HUDEP-2 (cell line): ENCODE results near the gene CDC45.
A peak's percentile ranks its signal among the peaks of the same experiment; 100 is the strongest.

Experiments used
- DNase-seq, 76 experiments: peaks; one replicate each; lab custom pipeline; 2025; ENCODE audit not compliant: unreplicated experiment in 76 of 76; lab: John Stamatoyannopoulos, UW

The CDC45 gene

DNA sequence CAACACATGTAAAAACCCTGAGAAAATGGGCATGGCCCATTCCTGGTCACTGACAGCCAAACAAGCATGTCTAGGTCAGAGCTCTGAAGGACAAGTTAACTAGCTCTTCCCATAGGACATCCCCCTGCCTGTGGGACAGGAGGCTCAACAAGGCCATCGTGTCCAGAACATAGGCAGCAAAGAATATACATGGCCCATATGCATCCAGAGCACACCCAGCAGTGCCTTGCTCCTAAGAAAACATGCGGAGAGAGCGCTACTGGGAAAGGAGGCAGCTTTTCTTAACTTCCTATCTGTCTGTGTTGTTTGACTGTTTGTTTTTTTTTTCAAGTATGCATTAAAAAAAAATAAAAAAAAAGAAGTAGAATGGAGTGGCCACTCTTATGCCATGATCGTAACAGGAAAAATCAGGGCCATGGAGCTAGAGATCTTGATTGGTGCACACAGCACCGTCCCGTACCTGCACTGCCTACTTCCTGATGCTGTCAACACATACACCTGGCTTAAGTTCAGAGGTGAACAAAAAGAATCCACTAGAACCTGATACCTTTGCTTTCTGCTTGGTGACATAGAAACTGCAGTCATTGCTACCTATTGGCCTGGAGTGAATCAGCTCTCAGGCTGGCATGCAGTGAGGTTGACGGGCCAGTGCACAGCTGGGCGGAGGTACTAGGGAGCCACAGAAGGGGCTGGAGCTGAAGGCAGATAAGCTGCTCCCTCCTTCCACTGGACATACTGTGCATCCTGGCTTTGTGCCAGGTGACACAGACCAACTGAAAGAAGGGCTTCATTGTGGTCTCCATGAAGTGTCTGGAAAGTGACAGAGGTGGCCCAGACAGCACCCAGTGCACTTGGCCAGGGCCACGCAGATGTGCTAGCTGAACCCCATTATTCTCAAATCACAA, 12.6 kb upstream of the CDC45 start:
- peak in 6 of 76 experiments; percentile 9 to 37 (median 22) for DNase-seq

DNA sequence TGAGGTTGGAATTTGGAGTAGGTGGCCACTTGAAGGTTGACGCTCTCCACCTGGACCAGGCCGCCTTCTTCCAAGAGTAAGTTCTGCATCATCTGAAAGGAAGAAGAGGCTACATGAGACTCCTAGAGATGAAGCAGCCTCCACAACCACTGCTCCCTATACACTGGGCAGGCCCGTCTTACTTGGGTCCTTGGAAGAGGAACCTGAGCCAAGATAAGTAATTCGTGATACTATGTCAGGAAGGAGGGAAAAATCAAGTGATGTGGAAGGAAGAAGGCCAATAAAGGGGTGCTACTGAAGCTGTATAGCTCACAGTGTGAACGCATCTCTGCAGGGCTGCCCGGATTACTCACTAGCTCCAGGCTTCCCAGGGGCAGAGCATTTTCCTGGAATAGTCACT, 11.8 kb upstream of the CDC45 start:
- DNase-seq, result no peak

GRCh38 chr22:19469421-19469820, 10.3 kb upstream of the CDC45 start:
- no peak for DNase-seq

GRCh38 chr22:19470010-19470409, 9.7 kb upstream of the CDC45 start:
- no peak for DNase-seq

DNA sequence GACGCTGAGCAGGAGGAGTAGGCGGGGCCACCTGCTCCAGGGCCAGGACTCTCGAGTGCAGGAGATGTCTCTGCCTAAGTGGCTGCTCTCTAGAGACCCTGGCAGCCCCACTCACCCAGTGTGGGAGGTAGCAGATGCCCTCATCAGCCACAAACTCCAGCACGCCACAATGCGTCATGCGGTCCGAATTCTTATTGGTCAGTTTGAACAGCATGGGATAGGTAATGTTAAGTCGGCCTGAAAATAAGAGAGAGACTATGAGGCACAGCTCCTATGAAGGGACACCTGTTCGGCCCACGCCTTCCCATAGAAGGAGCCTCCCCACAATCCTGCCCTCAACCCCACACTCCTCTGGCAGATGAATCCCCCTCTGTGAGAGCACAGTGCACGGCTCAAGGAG, 8.1 kb upstream of the CDC45 start:
- no peak for DNase-seq

DNA sequence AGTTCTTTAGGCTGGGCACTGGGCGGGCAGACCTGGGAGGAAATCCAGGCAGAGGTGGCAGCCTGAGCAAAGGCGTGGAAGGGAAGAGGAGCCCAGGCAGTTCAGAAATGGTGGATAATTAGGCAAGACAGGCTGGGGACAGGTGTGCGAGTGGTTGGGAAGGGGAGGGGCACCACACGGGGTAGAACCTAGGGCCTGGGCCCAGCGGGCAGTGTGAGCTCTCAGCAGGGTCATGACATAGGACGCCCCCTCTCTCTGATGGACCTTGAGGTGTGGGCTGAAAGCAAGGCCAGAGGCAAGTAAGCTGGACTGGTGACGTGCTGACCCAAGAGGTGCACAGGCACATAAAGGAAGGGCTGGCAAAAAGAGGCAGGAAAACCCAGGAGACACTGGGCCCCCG, 7.5 kb upstream of the CDC45 start:
- no peak for DNase-seq

- DNase-seq, result peak in 2 of 76 experiments; percentile 2 to 7
These were observed 6.1 kb upstream of the CDC45 start for GRCh38 chr22:19473578-19473977.

DNA sequence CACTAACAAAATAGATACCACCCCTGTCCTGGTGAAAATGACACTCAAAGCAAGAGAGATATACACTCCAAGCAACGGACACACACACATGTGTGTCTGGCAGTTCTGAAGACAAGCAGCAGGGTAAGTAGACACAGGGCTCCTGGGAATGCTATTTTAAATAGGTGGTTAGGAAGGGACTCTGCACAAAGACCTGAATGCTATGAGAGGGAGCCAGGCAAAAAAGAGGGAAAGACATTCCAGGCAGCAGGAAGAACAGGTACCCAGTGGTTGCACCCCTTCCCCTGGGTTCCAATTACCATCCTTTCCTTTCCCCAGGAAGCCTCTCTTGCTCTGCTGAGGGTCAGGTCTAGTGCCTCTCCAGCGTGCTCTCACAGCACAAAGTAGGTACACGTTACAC, 3.7 kb upstream of the CDC45 start:
- DNase-seq, result no peak

DNA sequence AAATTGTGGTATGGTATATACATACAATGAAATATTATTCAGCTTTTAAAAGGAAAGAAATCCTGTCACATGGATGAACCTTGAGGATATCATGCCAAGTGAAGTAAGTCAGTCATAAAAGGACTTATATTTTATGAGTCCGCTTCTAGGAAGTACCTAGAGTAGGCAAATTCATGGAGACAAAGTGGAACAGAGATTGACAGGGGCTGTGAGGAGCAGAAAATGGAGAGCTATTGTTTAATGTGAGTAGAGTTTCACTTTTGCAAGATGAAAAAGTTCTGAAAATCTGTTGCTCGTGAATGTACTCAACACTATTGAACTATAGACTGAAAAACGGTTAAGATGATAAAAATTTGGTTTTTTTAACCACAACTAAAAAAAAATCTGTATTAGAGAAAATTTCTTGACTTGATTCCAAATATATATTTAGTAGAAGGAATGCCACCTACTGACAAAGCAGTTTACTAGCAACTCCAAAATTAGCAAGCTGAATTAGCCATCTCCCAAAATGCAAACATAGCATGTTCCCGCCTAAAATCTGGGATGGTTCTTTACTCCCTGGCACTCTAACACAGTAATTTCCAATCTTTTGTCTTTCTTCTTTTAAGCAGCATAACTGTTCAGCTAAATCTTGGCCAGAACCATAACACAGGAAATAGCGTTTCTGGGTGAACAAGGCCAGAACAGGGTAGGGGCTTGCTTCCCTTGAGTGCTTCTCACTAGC, 2.2 kb upstream of the CDC45 start:
- DNase-seq, result peak in 1 of 76 experiments; percentile 12

DNA sequence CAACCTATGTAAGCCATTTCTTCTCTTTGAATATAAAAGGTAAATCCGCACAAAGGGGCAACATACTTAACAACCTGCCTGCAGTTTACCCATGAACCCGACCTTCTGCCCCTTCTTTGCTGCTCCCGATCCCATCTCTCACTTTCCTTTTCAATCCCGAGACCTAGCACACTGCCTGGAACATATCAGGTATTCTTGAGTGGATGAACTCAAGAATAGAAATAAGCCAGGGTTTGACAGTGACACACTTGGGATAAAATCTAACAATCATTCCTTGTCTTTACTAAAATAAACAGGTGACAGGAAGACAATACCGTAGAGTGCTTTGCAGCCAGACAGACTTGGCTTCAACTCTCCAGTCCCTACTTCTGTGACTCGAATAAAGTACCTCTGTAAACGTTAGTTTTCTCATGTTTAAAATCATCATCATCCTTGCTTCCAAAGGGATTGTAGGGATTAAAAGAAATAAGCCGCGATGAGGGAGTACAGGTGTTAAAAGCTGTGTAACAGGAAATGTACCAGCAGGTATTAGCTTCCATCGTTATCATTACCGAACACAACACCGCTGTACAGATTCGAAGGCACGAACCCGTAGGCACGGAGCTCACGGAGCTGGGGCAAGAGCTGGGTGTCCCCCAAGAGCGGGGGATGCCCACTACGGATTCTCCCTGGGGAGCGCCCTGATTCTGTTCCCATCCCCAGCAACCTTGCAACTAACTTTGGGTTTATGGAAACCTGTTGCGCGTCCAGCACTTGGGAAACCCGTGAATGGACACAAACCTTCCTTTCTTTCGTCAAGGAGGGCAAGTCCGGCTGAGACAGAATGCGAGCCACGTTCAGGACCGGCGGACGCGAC, 1.4 kb upstream of the CDC45 start:
- DNase-seq, result peak in 1 of 76 experiments; percentile 29

DNA sequence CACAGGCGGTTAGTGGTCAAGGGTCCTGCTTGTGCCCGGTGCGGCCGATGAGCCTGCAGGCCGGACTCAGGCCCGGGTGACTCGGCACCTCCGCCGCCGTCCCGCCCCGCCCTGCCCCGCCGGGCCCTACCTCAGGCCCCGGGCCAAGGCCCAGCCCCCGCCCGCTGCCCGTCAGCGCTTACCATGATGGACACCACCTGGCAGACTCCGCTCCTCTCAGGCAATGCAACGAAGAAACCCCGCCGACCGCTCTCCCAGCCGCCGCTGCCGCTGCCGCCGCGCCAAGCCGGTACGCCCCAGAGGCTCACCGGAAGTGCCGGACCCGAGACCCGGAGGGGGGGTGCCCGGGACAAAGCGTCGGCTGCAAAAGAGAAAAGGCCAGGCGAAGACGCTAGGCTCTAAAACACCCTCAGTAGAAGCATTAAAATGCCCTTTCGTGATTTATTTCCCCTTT, 792 bp upstream of the CDC45 start, which contains the start of gene UFD1:
TSS of gene UFD1 (minus strand) at position 293 of the 454 bp plus-strand sequence. CDS start at position 185, 108 bp downstream.
- DNase-seq, result peak in 68 of 76 experiments; percentile 7 to 85 (median 66)

GRCh38 chr22:19480173-19480568, 451 bp downstream of the CDC45 start:
- DNase-seq, result no peak

- no peak for DNase-seq
These were observed 1.1 kb downstream of the CDC45 start for GRCh38 chr22:19480789-19481188.

DNA sequence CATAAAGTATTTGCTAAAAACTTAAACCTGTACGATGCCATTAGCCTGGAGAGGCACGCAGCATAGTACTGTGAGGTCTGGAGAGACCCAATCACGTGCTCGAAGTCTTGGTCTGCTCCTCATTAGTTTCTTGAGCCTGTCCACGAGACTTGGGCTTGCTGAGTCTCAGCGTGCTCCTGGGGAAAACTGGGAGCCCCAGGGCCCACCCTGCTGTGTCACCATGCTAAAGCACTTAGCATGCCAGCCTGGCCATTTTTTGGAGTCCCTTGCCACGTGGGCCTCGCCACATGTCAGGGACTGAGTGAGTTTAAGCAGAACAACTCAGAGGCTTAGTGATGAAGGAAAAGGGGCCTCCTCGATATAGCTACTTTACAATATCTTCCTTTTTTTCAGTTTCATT, 2.6 kb downstream of the CDC45 start:
- no peak for DNase-seq

DNA sequence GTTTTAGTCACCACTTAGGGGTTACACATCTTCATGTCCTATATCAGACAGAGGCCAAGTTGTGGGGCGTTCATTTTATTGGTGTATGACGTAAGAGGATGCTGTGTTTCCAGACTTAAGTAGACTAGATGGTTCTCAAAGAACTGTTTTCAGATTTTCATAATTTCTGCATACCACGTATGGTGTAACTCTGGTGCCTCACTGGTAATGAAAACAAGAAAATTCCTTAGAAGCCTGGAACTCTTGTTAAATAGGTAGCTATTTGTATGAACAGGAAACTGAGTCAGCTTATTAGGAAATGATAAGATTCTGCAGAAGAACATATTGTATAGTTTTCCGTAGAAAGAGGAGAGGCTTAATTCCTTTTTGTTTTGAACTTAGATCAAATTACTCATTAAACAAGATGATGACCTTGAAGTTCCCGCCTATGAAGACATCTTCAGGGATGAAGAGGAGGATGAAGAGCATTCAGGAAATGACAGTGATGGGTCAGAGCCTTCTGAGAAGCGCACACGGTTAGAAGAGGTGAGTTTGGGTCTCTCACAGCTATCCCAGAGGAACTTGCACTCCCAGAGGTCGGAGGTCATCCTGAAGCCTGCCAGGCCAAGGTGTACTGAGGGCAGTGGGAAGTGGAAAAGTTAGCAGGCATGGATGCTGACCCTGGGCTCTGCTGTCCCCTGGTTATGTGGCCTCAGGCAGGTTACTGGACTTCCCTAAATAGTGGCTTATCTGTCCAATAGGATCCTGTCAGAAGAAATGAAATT, 3.9 kb downstream of the CDC45 start:
- no peak for DNase-seq

DNA sequence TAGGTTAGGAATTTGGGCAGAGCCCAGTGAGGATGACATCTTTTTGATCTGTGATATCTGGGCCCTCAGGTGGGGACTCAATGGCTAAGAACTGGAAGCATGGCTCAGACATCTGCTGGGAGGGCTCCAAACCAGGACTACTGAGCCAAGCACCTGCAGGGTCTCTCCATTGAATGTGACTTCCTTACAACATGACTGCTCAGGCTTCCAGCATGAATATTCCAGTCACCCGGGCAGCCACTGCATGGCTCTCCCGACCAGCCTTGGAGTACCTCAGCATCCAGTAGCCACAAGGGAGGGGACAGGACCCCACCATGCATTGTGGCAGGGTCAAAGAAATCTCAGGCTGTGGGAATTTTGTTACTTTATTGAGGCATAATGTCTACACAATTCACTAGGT, 8.6 kb downstream of the CDC45 start:
- DNase-seq, result no peak

- DNase-seq, result peak in 3 of 76 experiments; percentile 4 to 12 (median 10)
These were observed 9.4 kb downstream of the CDC45 start for GRCh38 chr22:19488884-19489843.

DNA sequence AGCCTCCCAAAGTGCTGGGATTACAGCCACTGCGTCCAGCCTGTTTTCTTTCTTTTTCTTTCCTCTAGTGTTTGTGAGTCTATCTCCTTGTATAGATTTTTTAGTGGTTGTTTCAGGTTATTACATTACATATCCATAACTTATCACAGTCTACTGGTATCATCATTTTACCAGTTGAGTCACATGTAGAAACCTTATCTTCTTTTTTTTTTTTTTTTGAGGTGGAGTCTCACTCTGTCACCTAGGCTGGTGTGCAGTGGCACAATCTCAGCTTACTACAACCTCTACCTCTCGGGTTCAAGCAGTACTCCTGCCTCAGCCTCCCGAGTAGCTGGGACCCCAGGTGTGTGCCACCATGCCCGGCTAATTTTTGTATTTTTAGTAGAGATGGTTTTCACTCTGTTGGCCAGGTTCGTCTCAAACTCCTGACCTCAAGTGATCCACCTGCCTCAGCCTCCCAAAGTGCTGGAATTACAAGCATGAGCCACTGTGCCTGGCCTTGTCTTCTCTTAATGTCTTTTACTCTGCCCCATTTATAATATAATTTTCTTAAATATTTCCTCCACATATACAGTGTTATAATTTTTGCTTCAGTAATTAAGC, 11.0 kb downstream of the CDC45 start:
- DNase-seq, result no peak
